Astrocyte (in vitro differentiated cells and primary cell): Measurements from ENCODE around the gene MYO15A.

Experiments
- CTCF ChIP-seq: IDR thresholded peaks from 2 replicates; pipeline ENCODE4 v1.5.1; 2011; ENCODE audit warnings: low read depth, mild to moderate bottlenecking, inconsistent platforms, low read length, moderate library complexity; ENCODE audit not compliant: insufficient read depth
- EZH2 ChIP-seq: IDR thresholded peaks from 2 replicates; pipeline ENCODE4 v1.6.1; 2012; ENCODE audit warnings: mild to moderate bottlenecking, low read length, inconsistent platforms; ENCODE audit not compliant: insufficient read depth

DNA sequence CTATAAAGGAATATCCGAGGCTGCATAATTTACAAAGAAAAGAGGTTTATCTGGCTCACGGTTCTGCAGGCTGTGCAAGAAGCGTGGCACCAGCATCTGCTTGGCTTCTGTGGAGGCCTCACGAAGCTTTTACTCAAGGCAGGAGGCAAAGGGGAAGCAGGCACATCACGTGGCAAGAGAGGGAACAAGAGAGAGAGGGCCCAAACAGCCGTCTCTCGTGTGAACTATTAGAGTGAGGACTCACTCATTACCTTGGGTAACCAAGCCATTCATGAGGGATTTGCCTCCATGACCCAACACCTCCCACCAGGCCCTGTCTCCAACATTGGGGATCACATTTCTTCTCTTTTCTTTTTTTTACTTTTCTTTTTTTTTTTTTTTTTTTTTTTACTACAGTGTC lies 67.6 kb downstream of the MYO15A start:
- TF ChIP-seq CTCF (no peak), EZH2 (no peak)
